GM18858 (cell line): ENCODE results near the gene ZNRF2.
"Not testable (repeated sequence)": the region's sequence is repeated elsewhere in the genome, so short reads cannot be mapped to it uniquely, and the experiment has no call there.

Source experiments
- ATAC-seq: cut with Tn5 transposase; IDR thresholded peaks from one replicate; pipeline ENCODE4 v1.9.1; 2021; ENCODE audit not compliant: unreplicated experiment

The ZNRF2 gene

DNA sequence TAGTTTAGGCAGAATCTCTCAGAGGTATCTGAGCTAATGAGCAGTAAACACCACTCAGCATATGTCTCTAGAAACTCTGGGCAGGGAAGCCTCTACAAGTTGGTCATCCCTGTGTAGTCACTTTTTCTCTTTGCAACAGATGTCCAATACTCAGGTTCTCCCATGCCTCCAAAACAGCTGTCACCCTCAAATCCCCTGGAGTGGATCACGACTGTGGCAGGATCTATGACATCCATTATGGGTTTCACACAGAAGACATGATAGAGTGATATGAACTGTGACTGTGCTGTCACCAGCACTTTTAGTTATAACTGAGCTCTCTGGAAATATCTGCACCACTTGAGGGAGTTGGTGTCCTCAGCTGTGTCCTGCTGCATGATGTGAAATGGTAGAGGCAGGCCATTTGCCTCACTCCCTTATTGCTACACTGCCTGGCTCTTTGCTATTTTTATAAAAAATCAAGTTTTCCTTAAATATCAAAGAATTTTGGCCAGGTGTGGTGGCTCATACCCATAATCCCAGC lies 24.1 kb upstream of the ZNRF2 start:
- ATAC-seq: no peak

DNA sequence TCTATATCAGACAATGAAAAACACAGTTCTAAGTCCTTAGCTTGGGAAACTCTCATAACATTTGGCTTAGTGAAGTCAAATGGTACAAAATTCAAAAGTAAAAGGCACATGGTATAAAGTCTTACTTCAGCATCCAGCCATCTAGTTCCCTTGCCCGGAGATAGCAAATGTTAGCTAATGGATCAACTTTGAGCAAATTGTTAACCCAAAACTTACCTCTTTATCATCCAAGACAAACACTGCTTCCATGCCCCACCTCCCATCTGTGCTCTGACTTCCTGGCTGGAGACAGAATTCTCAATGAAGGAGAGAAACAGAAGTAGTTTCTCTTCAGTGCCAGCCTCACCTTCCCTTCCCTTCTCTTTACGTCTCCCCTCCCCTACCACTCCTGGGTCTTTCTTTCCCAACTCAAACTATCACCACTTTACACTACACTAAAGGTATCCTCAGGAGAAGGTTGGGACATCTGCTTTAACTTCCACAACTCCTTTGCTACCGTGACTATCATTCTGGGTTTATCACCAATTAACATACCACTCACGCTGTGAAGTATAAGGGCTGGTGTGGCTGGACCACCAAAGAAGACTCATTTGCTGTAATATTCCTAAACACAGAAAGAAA lies 21.2 kb upstream of the ZNRF2 start:
- ATAC-seq: no peak

DNA sequence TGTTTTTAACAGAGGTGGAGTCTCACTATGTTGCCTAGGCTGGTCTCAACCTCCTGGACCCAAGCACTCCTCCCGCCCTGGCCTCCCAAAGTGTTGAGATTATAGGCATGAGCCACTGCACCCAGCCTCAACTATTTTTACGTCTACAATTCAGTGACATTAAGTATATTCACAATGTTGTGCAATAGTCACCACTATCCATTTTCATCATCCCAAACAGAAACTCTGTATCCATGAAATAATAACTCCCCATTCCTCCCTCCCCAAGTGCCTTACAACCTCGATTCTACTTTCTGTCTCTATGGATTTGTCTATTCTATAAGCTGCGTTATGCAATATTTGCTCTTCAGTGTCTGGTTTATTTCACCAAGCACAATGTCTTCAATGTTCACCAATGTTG lies 20.3 kb upstream of the ZNRF2 start:
- ATAC-seq: no peak

DNA sequence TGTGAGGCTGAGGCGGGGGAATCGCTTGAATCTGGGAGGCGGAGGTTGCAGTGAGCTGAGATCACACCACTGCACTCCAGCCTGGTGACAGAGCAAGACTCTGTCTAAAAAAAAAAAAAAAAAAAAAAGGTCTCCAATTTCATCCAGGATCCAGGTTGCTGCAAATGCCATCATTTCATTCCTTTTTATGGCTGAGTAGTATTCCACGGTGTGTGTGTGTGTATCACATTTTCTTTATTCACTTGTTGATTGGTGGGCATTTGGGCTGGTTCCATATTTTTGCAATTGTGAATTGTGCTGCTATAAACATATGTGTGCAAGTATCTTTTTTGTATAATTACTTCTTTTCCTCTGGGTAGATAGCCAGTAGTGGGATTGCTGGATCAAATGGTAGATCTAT lies 19.2 kb upstream of the ZNRF2 start:
- ATAC-seq: not testable (repeated sequence)

DNA sequence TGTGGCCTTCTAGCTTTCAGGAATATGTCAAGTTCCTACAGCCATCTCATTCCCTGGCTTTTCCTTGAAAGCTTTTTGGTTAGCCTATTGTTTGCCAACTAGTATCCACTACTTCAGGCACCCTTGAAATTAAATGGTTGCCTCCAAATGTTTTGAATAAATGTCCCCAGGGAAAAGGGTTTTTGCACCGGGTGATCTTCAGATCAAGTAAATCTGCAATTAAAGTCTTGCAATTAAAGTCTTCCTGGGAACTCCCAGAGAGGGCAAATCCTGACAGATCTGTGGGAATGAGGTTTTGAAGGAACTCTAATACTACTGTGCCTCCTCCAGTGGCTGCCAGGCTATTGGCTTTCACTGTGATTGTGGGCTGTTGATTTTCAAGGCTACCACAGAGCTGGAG lies 17.7 kb upstream of the ZNRF2 start:
- no peak for ATAC-seq

DNA sequence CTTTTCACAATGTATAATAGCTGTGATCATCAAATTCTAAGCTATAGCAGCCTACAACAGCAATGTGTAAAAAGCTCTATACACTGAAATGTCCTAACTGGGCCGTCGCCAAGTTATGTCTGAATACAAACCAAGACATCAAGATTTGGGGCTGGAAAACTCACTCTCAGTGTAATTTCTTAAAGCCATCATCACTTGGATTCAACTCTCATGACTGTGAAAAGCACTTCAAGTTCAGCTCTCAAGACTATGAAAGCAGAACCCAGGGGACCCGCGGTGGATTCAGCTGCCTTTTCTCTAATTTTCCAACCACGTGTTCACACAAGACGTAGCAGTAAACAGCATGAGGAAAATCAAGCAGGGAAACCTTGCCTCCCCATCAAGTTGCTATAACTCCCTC lies 15.8 kb upstream of the ZNRF2 start:
- ATAC-seq: no peak

DNA sequence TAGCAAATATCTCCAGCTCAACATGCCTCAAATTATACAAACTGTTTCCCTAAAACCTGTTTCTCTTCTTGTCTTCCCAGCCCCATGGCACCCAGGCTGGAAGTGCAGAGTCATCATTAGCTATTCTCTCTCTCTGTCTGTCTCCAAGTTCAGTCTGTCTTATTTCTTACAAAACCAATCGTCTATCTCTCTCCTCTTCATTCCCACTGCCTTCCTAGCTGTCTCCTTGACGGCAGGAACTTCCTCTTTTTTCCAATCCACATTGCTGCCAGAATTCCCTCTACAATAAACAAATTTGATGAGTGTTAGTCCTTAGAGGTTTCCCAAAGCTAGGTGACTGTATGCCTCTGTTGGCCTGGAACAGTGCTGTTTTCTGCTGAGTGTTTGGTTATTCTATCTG lies 14.9 kb upstream of the ZNRF2 start:
- no peak for ATAC-seq

DNA sequence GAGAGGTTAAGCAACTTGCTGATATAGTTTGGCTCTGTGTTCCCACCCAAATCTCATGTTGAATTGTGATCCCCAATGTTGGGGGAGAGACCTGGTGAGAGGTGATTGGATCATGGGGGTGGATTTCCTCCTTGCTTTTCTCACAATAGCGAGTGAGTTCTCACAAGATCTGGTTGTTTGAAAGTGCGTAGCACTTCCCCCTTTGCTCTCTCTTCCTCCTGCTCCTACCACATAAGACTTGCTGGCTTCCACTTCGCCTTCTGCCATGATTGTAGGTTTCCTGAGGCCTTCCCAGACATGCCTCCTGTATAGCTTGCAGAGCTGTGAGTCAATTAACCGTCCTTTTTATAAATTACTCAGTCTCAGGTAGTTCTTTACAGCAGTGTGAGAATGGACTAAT lies 13.5 kb upstream of the ZNRF2 start:
- no peak for ATAC-seq

DNA sequence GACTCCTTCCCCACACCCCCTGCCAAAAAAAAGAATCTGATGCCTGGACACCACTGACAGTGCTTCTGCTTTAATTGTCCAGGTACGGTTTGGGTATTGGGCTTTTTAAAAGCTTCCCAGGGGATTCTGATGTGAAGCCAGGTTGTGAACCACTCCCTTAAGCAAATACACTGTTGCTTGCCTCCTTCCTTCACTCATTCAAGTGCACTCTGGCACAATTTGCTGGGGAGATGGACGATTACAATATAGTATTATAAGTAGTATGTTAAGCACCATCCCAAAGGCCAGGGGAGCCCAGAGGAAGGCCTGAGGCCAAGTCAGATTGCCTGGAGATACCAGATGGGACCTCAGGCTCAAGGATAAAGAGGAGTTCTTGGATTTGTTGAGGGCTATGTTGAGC lies 12.3 kb upstream of the ZNRF2 start:
- no peak for ATAC-seq

DNA sequence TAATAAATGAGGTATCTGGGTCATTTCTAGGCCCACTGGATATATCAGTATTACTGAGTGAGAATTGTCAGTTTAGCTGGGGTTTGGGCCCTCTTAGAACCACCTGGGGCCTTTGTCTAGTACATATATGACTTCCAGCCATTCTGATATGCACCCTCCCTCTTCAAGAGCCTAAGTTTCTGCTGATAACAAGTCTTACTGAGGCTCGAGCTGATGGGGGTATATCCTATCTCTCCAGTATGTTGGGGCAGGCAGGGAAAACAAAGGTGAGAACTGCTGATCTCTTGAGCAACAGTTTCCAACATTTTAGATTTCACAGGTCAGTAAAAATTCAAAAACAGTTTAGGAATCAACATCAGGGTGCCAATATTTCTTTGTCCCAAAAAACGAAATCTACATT lies 10.8 kb upstream of the ZNRF2 start:
- no peak for ATAC-seq

DNA sequence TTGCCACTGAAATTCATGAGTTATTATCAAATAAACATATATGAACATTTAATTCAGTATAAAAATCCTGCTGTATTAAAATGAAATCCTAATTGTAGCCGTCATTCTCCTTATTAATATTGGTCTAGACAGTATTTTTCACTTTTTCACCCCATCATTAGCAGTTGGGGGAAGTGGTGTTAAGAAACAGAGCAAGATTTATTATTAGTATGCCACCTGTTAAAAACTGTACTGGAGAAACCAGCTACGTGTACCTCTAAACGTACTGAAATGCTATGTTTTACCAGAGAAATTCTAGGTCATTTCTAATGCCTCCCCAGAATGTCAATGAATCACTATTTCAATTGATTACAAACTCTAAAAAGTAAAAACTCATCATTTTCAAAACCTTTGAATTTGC lies 9.8 kb upstream of the ZNRF2 start:
- no peak for ATAC-seq

DNA sequence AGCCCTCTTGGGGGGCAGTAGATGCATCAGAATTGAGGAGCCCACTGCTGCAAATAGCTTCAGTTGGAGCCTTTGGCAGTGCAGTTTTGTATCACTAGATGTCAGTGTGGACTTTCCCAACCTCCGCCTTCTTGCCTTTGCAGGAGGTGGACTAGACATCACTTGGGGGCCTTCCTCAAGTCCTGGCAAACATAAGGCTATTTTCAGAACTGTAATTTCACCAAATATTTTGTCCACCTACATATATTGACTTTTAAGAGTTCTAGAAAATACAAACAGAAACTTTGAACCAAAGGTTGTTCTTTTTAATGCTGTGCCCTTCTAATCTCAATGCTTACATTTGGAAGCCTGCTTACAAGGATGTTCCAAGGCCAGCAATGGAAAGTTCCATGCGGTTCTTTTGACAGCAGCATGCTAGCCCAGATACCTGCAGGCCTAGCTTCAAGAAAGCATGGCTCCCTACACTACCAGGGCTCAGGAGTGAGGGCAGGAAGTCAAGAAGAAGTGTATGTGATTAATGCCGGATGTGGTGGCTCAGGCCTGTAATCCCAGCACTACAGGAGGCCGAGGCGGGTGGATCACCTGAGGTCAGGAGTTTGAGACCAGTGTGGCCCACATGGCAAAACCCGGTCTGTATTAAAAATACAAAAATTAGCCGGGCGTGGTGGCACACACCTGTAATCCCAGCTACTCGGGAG lies 8.0 kb upstream of the ZNRF2 start:
- ATAC-seq: peak; percentile 56

DNA sequence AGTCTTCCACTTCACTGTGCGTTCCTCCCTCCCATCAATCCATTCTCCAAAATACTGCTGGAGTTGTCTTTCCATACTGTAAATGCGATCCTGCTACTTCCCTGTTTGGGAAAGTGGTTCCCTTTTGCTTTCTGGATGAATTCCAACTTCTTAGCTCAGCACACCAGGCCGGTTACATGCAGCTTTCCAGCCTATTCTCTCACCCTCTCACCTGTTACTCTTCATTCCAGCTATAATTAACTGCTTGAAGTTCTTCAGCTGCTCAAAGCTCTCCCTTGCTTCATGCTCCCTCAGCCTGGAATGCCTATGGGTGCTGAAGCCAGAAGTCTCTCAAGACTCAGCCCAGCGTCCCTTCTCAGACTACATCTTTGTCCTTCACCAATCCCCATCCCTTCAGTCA lies 6.0 kb upstream of the ZNRF2 start:
- ATAC-seq: no peak

DNA sequence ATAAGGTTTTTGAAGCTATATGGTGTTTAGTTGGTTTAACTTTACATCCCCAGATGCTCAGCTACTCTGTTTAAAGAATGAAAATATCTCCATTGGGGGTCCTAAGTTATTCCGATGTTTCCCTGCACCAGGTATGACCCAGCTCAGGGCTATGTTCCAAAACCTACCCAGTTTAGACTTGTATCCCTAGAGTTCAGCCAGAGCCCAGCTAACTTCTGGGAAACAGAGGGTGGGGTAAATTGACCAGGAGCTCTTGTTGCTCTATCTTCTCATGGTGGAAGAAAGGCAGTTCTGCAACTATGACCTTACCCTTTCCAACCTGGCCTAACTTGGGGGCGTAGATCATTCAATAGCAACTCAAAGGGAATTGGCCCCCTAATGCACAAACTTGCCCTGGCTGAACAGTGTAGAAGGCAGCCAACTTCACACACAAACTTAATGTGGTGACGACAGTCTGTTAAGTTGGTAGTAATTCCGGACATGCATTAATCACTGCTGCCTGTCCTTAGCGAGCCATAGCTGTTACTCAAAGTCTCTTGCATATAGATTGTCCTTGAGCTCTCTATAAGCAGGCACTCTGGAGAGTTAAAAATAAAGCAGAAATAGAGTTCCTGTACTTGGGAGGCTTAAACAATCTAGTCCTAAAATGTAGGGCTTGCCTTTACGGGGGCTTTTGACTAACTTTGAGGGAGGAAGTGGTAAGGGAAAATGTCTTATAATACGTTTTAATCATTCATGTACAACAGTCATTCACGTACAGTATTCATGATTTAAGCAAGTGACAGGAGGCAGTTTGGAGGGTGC lies 5.3 kb upstream of the ZNRF2 start:
- ATAC-seq: no peak

DNA sequence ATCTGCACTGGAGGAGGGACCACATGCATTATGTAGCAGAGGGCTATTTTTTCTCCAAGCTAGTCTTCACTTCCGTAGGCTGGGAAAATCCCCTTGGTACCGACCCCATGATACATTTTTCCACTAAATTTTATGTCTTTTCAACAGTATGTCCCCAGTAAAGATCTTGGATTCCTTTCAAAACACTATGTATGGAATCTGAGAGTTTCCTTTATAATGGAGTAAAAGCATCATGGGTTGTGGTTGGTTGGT lies 4.8 kb upstream of the ZNRF2 start:
- ATAC-seq: no peak

DNA sequence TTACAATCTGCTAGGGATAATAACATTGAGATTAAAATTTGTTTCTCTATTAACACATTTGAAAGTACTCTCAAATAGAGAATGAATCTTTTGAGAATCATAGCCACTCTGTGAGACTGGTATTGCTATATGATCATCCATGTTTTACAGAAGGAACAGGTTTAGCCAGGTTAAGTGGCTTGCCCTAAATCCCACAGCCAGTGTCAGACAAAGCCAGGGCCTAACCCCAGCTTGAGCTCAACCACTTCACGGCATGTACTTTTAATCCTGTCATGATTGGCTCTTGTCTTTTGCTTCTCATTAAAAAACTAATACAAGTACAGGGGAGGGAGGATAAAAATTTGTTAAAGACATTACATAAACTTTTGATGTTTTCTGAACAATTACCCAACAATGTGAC lies 3.8 kb upstream of the ZNRF2 start:
- ATAC-seq: no peak

DNA sequence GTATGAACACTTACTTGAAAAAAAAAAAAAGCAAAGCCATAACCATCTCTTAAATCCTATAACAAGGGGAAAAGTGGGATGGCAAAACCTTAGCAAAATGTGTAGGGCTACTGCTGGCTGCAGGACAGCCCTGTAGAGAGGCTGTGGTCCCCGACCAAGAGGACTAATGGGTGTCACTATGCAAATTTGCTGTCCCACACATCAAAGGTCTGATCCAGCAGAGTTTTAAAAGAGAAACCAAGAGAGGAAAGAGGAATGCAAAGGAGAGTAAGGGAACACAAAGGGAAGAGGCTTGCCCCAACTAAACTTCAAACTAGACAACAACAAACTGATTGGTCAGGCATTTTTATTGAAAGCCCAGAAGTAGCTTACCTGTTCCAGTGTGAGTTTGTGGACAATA lies 3.1 kb upstream of the ZNRF2 start:
- ATAC-seq: no peak

DNA sequence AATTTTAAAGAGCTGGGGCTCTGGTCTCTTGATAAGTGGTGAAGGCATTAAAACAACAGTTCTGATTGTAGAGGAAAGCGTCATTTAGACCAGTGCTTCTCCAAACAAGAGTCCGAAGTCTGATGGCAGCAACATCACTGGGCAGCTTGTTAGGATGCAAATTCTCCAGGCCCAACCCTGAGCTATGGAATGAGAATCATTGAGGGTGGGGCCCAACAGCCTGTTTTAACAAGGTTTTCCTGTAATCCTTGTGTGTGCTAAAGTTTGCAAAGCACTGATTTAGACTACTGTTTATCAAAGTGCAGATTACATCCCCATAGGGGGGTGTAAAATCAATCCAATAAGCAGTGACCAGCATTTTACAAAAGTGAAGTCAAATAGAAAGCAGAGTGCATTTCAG lies 2.6 kb upstream of the ZNRF2 start:
- ATAC-seq: no peak

DNA sequence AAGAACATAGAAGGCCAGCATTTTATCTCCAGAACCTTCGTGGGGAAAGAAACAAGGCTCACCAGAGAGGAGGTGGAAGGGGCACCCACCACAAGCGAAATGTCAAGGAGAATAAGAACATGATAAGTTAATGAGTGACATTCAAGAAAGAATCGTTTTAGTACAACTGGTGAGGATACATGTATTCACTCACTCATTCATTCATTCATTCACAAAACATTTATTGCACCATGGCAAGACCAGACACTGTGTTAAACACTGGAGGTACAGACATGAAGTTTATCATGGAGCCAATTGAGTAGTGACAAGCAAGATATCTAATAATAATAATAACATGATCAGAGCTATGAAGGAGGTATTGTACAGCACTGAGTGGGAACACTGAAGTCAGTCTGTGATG lies 1.7 kb upstream of the ZNRF2 start:
- no peak for ATAC-seq

DNA sequence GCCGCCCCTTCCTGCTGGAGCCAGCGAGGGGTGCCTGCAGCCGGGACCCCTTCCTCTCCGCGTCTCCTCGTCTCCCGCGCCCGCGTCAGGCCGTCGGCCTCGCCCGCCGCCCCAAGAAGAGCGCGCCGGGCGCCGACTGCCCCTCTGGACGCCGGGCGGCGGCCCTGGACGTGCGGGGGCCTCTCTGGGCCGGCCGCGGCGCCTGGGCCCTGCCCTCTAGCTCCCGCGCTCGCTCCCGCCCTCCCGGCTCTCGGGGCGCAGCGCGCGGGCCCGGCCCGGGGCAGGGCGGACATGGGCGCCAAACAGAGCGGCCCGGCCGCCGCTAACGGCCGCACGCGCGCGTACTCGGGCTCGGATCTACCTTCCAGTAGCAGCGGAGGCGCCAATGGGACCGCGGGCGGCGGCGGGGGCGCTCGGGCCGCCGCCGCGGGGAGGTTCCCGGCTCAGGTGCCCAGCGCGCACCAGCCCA lies 704 bp downstream of the ZNRF2 start:
- ATAC-seq: peak; percentile 8

DNA sequence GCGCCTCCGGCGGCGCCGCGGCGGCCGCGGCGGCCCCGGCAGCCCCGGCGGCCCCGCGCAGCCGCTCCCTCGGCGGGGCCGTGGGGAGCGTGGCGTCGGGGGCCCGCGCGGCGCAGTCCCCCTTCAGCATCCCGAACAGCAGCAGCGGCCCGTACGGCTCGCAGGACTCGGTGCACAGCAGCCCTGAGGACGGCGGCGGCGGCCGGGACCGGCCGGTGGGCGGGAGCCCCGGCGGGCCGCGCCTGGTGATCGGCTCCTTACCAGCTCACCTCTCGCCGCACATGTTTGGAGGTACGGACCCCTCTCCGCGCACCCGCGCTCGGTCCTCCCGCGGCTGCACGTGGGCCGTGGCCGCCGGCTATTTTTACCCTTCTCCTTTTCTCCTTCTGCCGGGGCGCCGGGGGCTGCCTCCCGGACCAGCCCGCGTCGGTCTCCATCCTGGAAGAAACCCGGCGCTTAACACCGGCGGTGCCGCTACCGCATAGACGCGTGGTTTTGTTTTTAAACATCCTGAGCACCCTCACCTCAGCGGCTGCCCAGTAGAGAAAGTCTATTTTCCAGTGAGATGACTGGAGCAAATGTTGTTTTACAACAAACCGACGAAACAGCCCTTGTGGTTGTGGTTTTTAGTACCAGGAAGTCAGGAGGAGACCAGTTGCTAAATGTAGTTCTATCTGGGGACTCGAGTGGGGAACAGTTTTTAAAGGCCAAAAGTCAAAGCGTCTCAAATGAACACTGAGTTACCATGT lies 1.3 kb downstream of the ZNRF2 start:
- peak; percentile 0 for ATAC-seq

DNA sequence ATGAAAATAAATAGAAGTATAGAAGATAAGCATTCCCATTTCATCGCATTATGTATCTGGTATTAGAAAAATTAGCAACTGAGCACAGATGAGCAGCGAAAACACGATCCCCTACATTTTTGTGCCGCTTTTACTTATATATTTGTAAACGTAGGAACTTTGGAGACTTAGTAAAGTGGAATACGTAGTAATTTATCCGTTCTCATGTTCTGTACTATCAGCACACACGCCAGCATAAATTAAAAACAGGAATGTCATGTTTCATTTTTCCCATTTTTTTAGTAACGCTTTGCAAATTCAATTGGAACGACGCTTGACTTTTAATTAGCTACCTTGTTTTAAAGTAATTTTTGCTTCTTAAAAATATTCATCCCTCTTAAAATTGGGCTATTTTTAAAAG lies 2.4 kb downstream of the ZNRF2 start:
- ATAC-seq: no peak
